B cell (primary cell): ENCODE data around the gene DPH1. TPM values are rescaled to one million over a fixed set of nuclear protein-coding genes. Genes with fewer than 3 reads are reported as not detected.

ENCODE experiments used
- ATAC-seq: fragments of 200-7000 bp; cut with Tn5 transposase; one replicate; pipeline ENCODE4 v1.10.0; 2021; ENCODE audit warnings: low read depth, mild to moderate bottlenecking, moderate number of reproducible peaks, moderate library complexity
- CTCF ChIA-PET: fragments of 350-600 bp; sonication (Branson Sonifier 250); formaldehyde crosslinking; loops from one replicate; lab custom pipeline; 2021; ENCODE audit warnings: antibody characterized with exemption, inconsistent platforms; lab: Charles Lee
- POLR2A ChIA-PET: fragments of 350-600 bp; sonication (Branson Sonifier 250); formaldehyde crosslinking; loops from one replicate; lab custom pipeline; 2021; ENCODE audit warnings: antibody characterized with exemption; lab: Charles Lee
- DNase-seq: peaks from one replicate; pipeline ENCODE4 v3.0.0; 2013
- H2AFZ ChIP-seq: 2 replicates; pipeline ENCODE4 v1.6.1; 2012; ENCODE audit warnings: mild to moderate bottlenecking, low read depth, low read length; ENCODE audit not compliant: insufficient read depth, poor library complexity, severe bottlenecking
- H3K27ac ChIP-seq, 2 donors: 1 replicate in 1 of 2; 2 replicates in 1 of 2; pipeline ENCODE4 v1.5.1; 2012 to 2013; ENCODE audit warnings: low read length in 2 of 2, mild to moderate bottlenecking in 2 of 2, moderate library complexity in 1 of 2
- H3K27me3 ChIP-seq, 4 experiments: fragments of 200-600 bp in 1 of 4; sonication (generic) in 1 of 4; replicated peaks in 1 of 4; 1 replicate in 2 of 4; 2 replicates in 2 of 4; pipeline versions ENCODE4 v1.6.1 to v1.7.0; 2013 to 2016; ENCODE audit warnings: low read length in 3 of 4, mild to moderate bottlenecking in 2 of 4, mixed read lengths in 1 of 4, moderate library complexity in 1 of 4; ENCODE audit not compliant: insufficient read depth in 4 of 4, control insufficient read depth in 3 of 4; ENCODE audit errors: control extremely low read depth in 1 of 4
- H3K36me3 ChIP-seq, 2 experiments: replicated peaks in 1 of 2; 1 replicate in 1 of 2; 2 replicates in 1 of 2; pipeline versions ENCODE4 v1.6.1 to v1.7.1; 2013; ENCODE audit warnings: low read length in 1 of 2; ENCODE audit not compliant: insufficient read depth in 2 of 2, control insufficient read depth in 1 of 2; ENCODE audit errors: control extremely low read depth in 1 of 2, extremely low read depth in 1 of 2
- H3K4me1 ChIP-seq, 2 donors: fragments of 200-600 bp in 1 of 2; sonication (generic) in 1 of 2; 1 replicate in 1 of 2; 2 replicates in 1 of 2; pipeline versions ENCODE4 v1.5.1 to v1.6.1; 2013 to 2017; ENCODE audit warnings: low read length in 2 of 2; ENCODE audit not compliant: control insufficient read depth in 2 of 2, insufficient read depth in 2 of 2
- H3K4me2 ChIP-seq: replicated peaks from 2 replicates; pipeline ENCODE3; 2012; ENCODE audit warnings: mild to moderate bottlenecking, low read depth, low read length; ENCODE audit not compliant: poor library complexity, severe bottlenecking
- H3K4me3 ChIP-seq, 5 experiments: fragments of 200-600 bp in 1 of 5; sonication (generic) in 1 of 5; 1 replicate in 3 of 5; 2 replicates in 2 of 5; pipeline versions ENCODE4 v1.5.1 to v1.7.0; 2011 to 2016; ENCODE audit warnings: low read length in 4 of 5, mild to moderate bottlenecking in 4 of 5, low read depth in 2 of 5, control low read depth in 1 of 5, moderate library complexity in 1 of 5; ENCODE audit not compliant: insufficient read depth in 1 of 5; ENCODE audit errors: control extremely low read depth in 1 of 5, extremely low read depth in 1 of 5
- H3K79me2 ChIP-seq: fragments of 200-600 bp; sonication (generic); one replicate; pipeline ENCODE4 v1.6.0; 2016; ENCODE audit warnings: low read length; ENCODE audit not compliant: control insufficient read depth, insufficient read depth
- H3K9ac ChIP-seq: fragments of 200-600 bp; sonication (generic); 2 replicates; pipeline ENCODE4 v1.6.1; 2017; ENCODE audit warnings: mild to moderate bottlenecking, low read length, moderate library complexity
- H3K9me3 ChIP-seq, 3 donors: one replicate each; pipeline versions ENCODE4 v1.6.1 to v1.7.1; 2013; ENCODE audit warnings: low read length in 2 of 3; ENCODE audit not compliant: control insufficient read depth in 2 of 3, insufficient read depth in 1 of 3; ENCODE audit errors: control extremely low read depth in 1 of 3
- H4K20me1 ChIP-seq: 2 replicates; pipeline ENCODE4 v1.6.0; 2012; ENCODE audit warnings: mild to moderate bottlenecking, low read length; ENCODE audit not compliant: insufficient read depth, control insufficient read depth, poor library complexity, severe bottlenecking
- H3K27ac Mint-ChIP-seq: one replicate; pipeline ENCODE4 v1.8.0; 2021; ENCODE audit warnings: mixed read lengths
- H3K27me3 Mint-ChIP-seq: one replicate; pipeline ENCODE4 v1.8.0; 2021; ENCODE audit warnings: mixed read lengths
- H3K4me1 Mint-ChIP-seq: one replicate; pipeline ENCODE4 v1.8.0; 2021; ENCODE audit warnings: mixed read lengths
- H3K4me3 Mint-ChIP-seq: one replicate; pipeline ENCODE4 v1.8.0; 2021; ENCODE audit warnings: mixed read lengths
- H3K9me3 Mint-ChIP-seq: one replicate; pipeline ENCODE4 v1.8.0; 2022; ENCODE audit warnings: mixed read lengths; ENCODE audit not compliant: insufficient read depth
- EZH2 ChIP-seq: IDR thresholded peaks from 2 replicates; pipeline ENCODE4 v1.6.1; 2012; ENCODE audit warnings: borderline replicate concordance, low read depth, mild to moderate bottlenecking, moderate library complexity, low read length; ENCODE audit not compliant: insufficient read depth, poor library complexity, severe bottlenecking
- WGBS: methylation state at CpG from one replicate; pipeline ENCODE4 v1.1.5; 2013; ENCODE audit warnings: missing lambda C conversion rate; ENCODE audit not compliant: insufficient coverage; 5-methylcytosine and 5-hydroxymethylcytosine counted together
- intact Hi-C: fragments of 100-400 bp; cut with micrococcal nuclease; formaldehyde crosslinking; loops from one replicate; pipeline ENCODE4 v1.10.0; 2022
- polyA plus RNA-seq: library from polyadenylated mRNA; depleted of rRNA; stranded (reverse); fragments of >200 nt; gene quantifications from 2 replicates; pipeline ENCODE4 v1.2.3, GENCODE V29; 2012
- total RNA-seq, 2 donors: library from RNA; stranded (reverse); fragments of 120-200 nt in 1 of 2; gene quantifications; 1 replicate in 1 of 2; 2 replicates in 1 of 2; pipeline versions ENCODE4 v1.2.3 to v1.2.4, GENCODE V29; 2013 to 2022
- TF ChIP-seq, protein P1 (sequence below): fragments of 200-600 bp; IDR thresholded peaks from one replicate; pipeline ENCODE4 v1.8.0; 2022; ENCODE audit warnings: antibody characterized with exemption, mild to moderate bottlenecking

Gene DPH1
- total and polyA plus RNA-seq, 2 donors (not counting 1 experiment from before 2014, with no cell fraction given): 83.6 to 105 TPM

DNA sequence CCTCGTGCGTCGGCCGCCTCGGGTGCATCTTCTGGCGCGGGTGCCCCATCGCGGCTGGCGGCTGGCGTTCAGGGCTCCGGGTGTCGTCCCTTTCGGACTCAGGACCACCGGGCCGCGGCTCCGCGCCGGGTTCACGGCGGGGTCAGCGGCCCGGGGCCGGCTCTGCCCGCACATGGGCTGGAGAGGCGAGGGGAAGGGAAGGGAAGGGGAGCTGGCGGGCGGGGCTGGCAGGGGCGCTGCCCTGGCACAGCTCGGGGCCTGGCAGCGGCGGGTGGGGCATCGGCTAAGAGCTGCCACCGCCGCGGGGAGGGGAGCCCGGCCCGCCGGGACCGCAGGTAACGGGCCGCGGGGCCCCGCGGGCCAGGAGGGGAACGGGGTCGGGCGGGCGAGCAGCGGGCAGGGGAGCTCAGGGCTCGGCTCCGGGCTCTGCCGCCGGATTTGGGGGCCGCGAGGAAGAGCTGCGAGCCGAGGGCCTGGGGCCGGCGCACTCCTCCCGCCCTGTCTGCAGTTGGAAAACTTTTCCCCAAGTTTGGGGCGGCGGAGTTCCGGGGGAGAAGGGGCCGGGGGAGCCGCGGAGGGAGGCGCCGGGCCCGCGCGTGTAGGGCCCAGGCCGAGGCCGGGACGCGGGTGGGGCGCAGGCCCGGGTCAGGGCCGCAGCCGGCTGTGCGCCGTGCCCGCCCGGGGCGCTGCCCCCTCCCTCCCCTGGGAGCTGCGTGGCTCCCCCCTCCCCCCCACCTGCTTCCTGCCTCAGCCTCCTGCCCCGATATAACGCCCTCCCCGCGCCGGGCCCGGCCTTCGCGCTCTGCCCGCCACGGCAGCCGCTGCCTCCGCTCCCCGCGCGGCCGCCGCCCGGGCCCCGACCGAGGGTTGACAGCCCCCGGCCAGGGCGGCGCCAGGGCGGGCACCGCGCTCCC, 25.6 kb downstream of the DPH1 start:
- Histone ChIP-seq H3K9me3 (peaks cover 0 to 19% (median 0%) of the 10 kb centered on the region in 3 donors), H3K4me2 (peak overlapping the region; percentile 95), H3K27ac (no peak overlapping the region), H3K4me3 (peak overlapping the region in 3 of 5 experiments; percentile 44 to 57 (median 52)), H3K27me3 (peaks cover 0 to 62% (median 14%) of the 10 kb centered on the region in 4 experiments), H3K36me3 (no peaks in the 10 kb centered on the region), H4K20me1 (peaks cover 39% of the 10 kb centered on the region), H2AFZ (peak overlapping the region; percentile 54), H3K4me1 (peaks cover 60 to 75% of the 10 kb centered on the region in 2 donors), H3K9ac (peak overlapping the region; percentile 59), H3K79me2 (no peaks in the 10 kb centered on the region)
- peaks cover 43% of the 10 kb centered on the region for H3K4me1 Mint-ChIP-seq
- peaks cover 7% of the 10 kb centered on the region for H3K27me3 Mint-ChIP-seq
- TF ChIP-seq EZH2: peak; percentile 58
- TF ChIP-seq, protein P1, sequence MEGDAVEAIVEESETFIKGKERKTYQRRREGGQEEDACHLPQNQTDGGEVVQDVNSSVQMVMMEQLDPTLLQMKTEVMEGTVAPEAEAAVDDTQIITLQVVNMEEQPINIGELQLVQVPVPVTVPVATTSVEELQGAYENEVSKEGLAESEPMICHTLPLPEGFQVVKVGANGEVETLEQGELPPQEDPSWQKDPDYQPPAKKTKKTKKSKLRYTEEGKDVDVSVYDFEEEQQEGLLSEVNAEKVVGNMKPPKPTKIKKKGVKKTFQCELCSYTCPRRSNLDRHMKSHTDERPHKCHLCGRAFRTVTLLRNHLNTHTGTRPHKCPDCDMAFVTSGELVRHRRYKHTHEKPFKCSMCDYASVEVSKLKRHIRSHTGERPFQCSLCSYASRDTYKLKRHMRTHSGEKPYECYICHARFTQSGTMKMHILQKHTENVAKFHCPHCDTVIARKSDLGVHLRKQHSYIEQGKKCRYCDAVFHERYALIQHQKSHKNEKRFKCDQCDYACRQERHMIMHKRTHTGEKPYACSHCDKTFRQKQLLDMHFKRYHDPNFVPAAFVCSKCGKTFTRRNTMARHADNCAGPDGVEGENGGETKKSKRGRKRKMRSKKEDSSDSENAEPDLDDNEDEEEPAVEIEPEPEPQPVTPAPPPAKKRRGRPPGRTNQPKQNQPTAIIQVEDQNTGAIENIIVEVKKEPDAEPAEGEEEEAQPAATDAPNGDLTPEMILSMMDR: no peak
- ChIA-PET POLR2A (interaction anchor here (0.6 to 1.6 kb wide), 4 partner anchors 34 to 620 kb away, joined by 3 to 10 read pairs (median 4); no protein-coding TSS in a partner anchor), CTCF (interaction anchor here (0.6 to 8.1 kb wide), 33 partner anchors 9 to 297 kb away, joined by 3 to 330 read pairs (median 4); no protein-coding TSS in a partner anchor)
- WGBS: under 1% methylated on average over 110 of the region's 113 CpGs
- intact Hi-C loops: loop anchor here (1.0 to 10.0 kb wide), 3 partner anchors 34 to 297 kb away; no protein-coding TSS in a partner anchor
- DNase-seq (peak; percentile 62), ATAC-seq (peak; percentile 1)
- no peak overlapping the region for H3K27ac Mint-ChIP-seq
- H3K4me3 Mint-ChIP-seq: peak overlapping the region; percentile 82
- H3K9me3 Mint-ChIP-seq: no peaks in the 10 kb centered on the region
